Esophagus (tissue), 2 donors: ENCODE measurements around the gene XPO4. TPM values are rescaled to one million over a fixed set of nuclear protein-coding genes. Genes with fewer than 3 reads are reported as not detected.
"Not testable (repeated sequence)": the region's sequence is repeated elsewhere in the genome, so short reads cannot be mapped to it uniquely, and the experiment has no call there.

Experiments used
- H3K27ac ChIP-seq, 2 donors: one replicate each; pipeline ENCODE4 v1.5.1; 2013; ENCODE audit warnings: low read depth in 2 of 2, mild to moderate bottlenecking in 2 of 2, inconsistent platforms in 1 of 2, low read length in 1 of 2, moderate library complexity in 1 of 2
- H3K27me3 ChIP-seq, 2 donors: one replicate each; pipeline ENCODE4 v1.6.1; 2013; ENCODE audit warnings: low read length in 2 of 2, control low read depth in 1 of 2, mild to moderate bottlenecking in 1 of 2; ENCODE audit not compliant: insufficient read depth in 2 of 2, control insufficient read depth in 1 of 2
- H3K36me3 ChIP-seq, 2 donors: one replicate each; pipeline ENCODE4 v1.6.1; 2013; ENCODE audit warnings: low read length in 1 of 2; ENCODE audit not compliant: control insufficient read depth in 2 of 2, insufficient read depth in 2 of 2
- H3K4me1 ChIP-seq, 2 donors: one replicate each; pipeline ENCODE4 v1.6.1; 2013; ENCODE audit warnings: low read length in 1 of 2; ENCODE audit not compliant: control insufficient read depth in 2 of 2, insufficient read depth in 2 of 2
- H3K4me3 ChIP-seq, 2 donors: one replicate each; pipeline ENCODE4 v1.5.1; 2013; ENCODE audit warnings: low read length in 2 of 2, mild to moderate bottlenecking in 2 of 2, low read depth in 1 of 2, moderate library complexity in 1 of 2
- H3K9me3 ChIP-seq, 2 donors: one replicate each; pipeline ENCODE4 v1.6.1; 2013; ENCODE audit warnings: mild to moderate bottlenecking in 2 of 2, low read depth in 1 of 2, low read length in 1 of 2, moderate library complexity in 1 of 2; ENCODE audit not compliant: control insufficient read depth in 2 of 2, insufficient read depth in 1 of 2
- WGBS, 2 donors: extraction: QIAGEN DNeasy Blood & Tissue Kit; methylation state at CpG; one replicate each; pipeline ENCODE4 v1.1.7; 2013; 5-methylcytosine and 5-hydroxymethylcytosine counted together
- polyA plus RNA-seq, 2 donors: library from polyadenylated mRNA; stranded (reverse); fragments of 200-250 nt; gene quantifications; one replicate each; pipeline ENCODE4 v1.2.3, GENCODE V29; 2013
- donor health status: healthy with polysubstance abuse.
- donor health status: Bipolar disorder and iron deficiency.

XPO4 gene
- polyA plus RNA-seq, 2 donors, result 2.1 to 3.3 TPM

DNA sequence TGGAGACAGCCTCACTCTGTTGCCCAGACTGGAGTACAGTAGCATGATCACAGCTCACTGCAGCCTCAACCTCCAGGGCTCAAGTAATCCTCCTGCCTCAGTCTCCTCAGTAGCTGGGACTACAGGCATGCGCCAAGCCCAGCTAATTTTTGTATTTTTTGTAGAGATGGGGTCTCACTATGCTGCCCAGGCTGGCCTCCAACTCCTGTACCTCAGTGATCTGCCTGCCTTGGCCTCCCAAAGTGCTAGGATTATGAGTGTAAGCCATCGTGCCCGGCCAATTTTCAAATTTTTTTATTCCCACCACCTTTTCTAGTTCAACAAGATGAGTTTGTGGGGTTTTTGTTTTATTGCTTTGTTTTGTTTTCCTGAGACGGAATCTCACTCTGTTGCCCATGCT, 31.7 kb downstream of the XPO4 start:
- Histone ChIP-seq H3K9me3 (no peaks in the 10 kb centered on the region), H3K4me1 (no peaks in the 10 kb centered on the region), H3K4me3 (no peak overlapping the region), H3K27ac (no peak overlapping the region), H3K27me3 (no peaks in the 10 kb centered on the region), H3K36me3 (no peaks in the 10 kb centered on the region)
- WGBS, 2 donors, result 96 to 97% methylated on average over 4 of the region's 4 CpGs

GRCh38 chr13:20869540-20869939, 33.0 kb downstream of the XPO4 start:
- Histone ChIP-seq H3K4me3 (no peak overlapping the region), H3K27ac (no peak overlapping the region), H3K27me3 (no peaks in the 10 kb centered on the region), H3K36me3 (no peaks in the 10 kb centered on the region), H3K4me1 (no peaks in the 10 kb centered on the region), H3K9me3 (no peaks in the 10 kb centered on the region)
- WGBS, 2 donors, result 77 to 85% methylated on average over 2 of the region's 2 CpGs

DNA sequence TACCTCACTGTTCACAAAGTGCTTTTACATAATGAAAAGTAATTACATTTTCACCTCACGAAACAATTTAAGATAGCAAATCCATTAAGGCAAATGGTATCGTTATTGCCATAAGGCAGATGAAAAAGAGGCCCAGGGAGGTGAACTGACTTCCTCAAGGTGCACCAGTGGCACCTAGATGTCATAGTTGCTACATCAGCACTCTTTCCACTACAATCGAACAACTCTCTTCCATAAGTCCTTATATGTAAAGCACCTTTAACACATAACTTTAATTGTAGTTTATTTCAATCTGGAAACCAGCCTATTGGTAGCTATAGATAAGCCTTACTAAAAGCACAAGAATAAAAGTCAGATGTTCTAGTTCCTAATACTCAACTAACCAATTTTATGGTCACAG, 35.1 kb downstream of the XPO4 start:
- no peaks in the 10 kb centered on the region for H3K27me3 ChIP-seq
- no peak overlapping the region for H3K4me3 ChIP-seq
- H3K4me1 ChIP-seq, result no peaks in the 10 kb centered on the region
- 92 to 96% methylated on average over 3 of the region's 3 CpGs for WGBS, 2 donors
- H3K36me3 ChIP-seq, result no peaks in the 10 kb centered on the region
- H3K9me3 ChIP-seq, result no peaks in the 10 kb centered on the region
- no peak overlapping the region for H3K27ac ChIP-seq

GRCh38 chr13:20861666-20862065, 40.9 kb downstream of the XPO4 start:
- 96% methylated on average over 6 of the region's 6 CpGs for WGBS, 2 donors
- not testable (repeated sequence) for H3K4me3 ChIP-seq, H3K27ac ChIP-seq, H3K9me3 ChIP-seq, H3K27me3 ChIP-seq, H3K36me3 ChIP-seq, H3K4me1 ChIP-seq

- H3K27me3 ChIP-seq, result no peaks in the 10 kb centered on the region
- no peaks in the 10 kb centered on the region for H3K36me3 ChIP-seq
- H3K4me1 ChIP-seq, result no peaks in the 10 kb centered on the region
- no peak overlapping the region for H3K4me3 ChIP-seq
- no peak overlapping the region for H3K27ac ChIP-seq
- H3K9me3 ChIP-seq, result no peaks in the 10 kb centered on the region
Observed at GRCh38 chr13:20860844-20861243, 41.7 kb downstream of the XPO4 start.

GRCh38 chr13:20856650-20857049, 45.9 kb downstream of the XPO4 start:
- 92 to 96% methylated on average over 5 of the region's 5 CpGs for WGBS, 2 donors
- H3K9me3 ChIP-seq, result no peaks in the 10 kb centered on the region
- H3K4me1 ChIP-seq, result no peaks in the 10 kb centered on the region
- no peak overlapping the region for H3K27ac ChIP-seq
- H3K36me3 ChIP-seq, result peaks cover 0 to 2% of the 10 kb centered on the region in 2 donors
- no peaks in the 10 kb centered on the region for H3K27me3 ChIP-seq
- no peak overlapping the region for H3K4me3 ChIP-seq

- no peak overlapping the region for H3K27ac ChIP-seq
- H3K4me1 ChIP-seq, result no peaks in the 10 kb centered on the region
- 92 to 98% methylated on average over 4 of the region's 4 CpGs for WGBS, 2 donors
- peaks cover 0 to 2% of the 10 kb centered on the region in 2 donors for H3K36me3 ChIP-seq
- H3K4me3 ChIP-seq, result no peak overlapping the region
- H3K9me3 ChIP-seq, result no peaks in the 10 kb centered on the region
- H3K27me3 ChIP-seq, result no peaks in the 10 kb centered on the region
Observed at GRCh38 chr13:20851844-20852402, 50.6 kb downstream of the XPO4 start.

GRCh38 chr13:20848944-20849343, 53.6 kb downstream of the XPO4 start:
- Histone ChIP-seq H3K36me3 (no peaks in the 10 kb centered on the region), H3K27ac (no peak overlapping the region), H3K4me3 (no peak overlapping the region), H3K27me3 (no peaks in the 10 kb centered on the region), H3K9me3 (no peaks in the 10 kb centered on the region), H3K4me1 (no peaks in the 10 kb centered on the region)
- WGBS, 2 donors, result 70 to 76% methylated on average over 1 of the region's 1 CpG

DNA sequence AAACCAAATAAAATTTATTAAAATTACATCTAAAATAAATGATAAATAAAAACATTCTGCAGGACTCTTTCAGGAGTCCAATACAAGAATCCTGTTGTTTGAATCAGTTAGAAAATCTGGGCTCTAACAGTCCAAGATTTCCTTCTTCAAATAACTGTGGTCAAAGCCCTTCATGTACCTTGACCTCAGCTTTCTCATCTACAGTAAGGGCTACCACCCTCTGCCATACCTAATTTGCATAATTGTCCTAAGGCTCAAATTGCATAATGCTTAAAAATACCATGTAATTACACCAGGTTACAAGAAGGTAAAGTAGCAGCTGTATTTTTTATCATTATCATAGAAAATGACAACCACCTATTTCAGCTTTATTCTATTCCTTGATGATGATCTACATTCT, 54.3 kb downstream of the XPO4 start:
- Histone ChIP-seq H3K4me3 (no peak overlapping the region), H3K9me3 (no peaks in the 10 kb centered on the region), H3K36me3 (no peaks in the 10 kb centered on the region)

DNA sequence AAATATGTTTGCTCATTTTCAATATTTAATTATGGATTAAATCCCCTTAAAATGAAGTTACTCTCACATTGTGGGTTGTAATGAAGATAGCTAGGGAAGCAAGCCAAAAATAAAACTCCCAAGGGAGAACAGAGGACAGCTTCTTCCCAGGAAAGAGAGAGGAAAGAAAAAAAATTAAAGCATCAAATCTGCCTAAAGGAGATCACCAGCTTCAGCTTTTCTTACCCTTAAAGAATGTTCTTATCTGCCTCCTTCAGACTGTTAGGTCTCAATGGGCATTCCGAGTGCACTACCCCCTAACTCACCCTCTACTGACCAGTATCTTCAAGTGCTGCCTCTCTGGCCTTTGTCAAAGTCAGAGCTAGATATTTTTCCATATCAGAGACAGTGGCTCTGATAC, 55.2 kb downstream of the XPO4 start:
- 70 to 82% methylated on average over 1 of the region's 1 CpG for WGBS, 2 donors

More for the DNA sequence above, 54.3 kb downstream of the XPO4 start:
- Histone ChIP-seq H3K27me3 (no peaks in the 10 kb centered on the region), H3K4me1 (no peaks in the 10 kb centered on the region), H3K27ac (no peak overlapping the region)

More for the DNA sequence above, 55.2 kb downstream of the XPO4 start:
- Histone ChIP-seq H3K4me3 (no peak overlapping the region), H3K9me3 (no peaks in the 10 kb centered on the region), H3K27ac (no peak overlapping the region), H3K27me3 (no peaks in the 10 kb centered on the region), H3K36me3 (no peaks in the 10 kb centered on the region), H3K4me1 (no peaks in the 10 kb centered on the region)
